Measurements from ENCODE around the gene OTOF. TPM values are rescaled to one million over a fixed set of nuclear protein-coding genes. Genes with fewer than 3 reads are reported as not detected.

OTOF gene
- total RNA-seq, 1 experiment from 2014 or later, result 0.26 TPM

- POLR2A ChIA-PET, result no interaction called here
- Mint-ChIP-seq H3K4me1 (peaks cover 4% of the 10 kb centered on the region), H3K4me3 (no peak overlapping the region), H3K36me3 (no peaks in the 10 kb centered on the region), H3K27ac (no peak overlapping the region), H3K9me3 (peaks cover 6% of the 10 kb centered on the region; the same call in 1 of the 2 replicates), H3K27me3 (ENCODE audit: low read depth) (no peaks in the 10 kb centered on the region)
- CTCF ChIA-PET, result interaction anchor here (0.6 to 2.2 kb wide), 6 partner anchors 18 to 183 kb away, joined by 3 to 8 read pairs (median 5); no protein-coding TSS in a partner anchor
- TF ChIP-seq TEAD4 (CRISPR knock-in tag; IDR thresholded peaks at IDR 0.05), result no peak
- no peak for TF ChIP-seq AR (CRISPR knock-in tag; IDR thresholded peaks at IDR 0.05)
- TF ChIP-seq GRHL2 (CRISPR knock-in tag; IDR thresholded peaks at IDR 0.05; ENCODE audit: insufficient replicate concordance, severe bottlenecking), result no peak
- TF ChIP-seq ATF1 (CRISPR knock-in tag; IDR thresholded peaks at IDR 0.05), result no peak
- no peak for TF ChIP-seq HMGXB4 (CRISPR knock-in tag; IDR thresholded peaks at IDR 0.05)
- TF ChIP-seq IRF1 (CRISPR knock-in tag; IDR thresholded peaks at IDR 0.05), result no peak
- no peak for TF ChIP-seq ZNF671 (CRISPR knock-in tag; IDR thresholded peaks at IDR 0.05)
- no peak for TF ChIP-seq ZNF219 (CRISPR knock-in tag; IDR thresholded peaks at IDR 0.05; ENCODE audit: borderline replicate concordance)
- TF ChIP-seq ZNF532 (CRISPR knock-in tag; IDR thresholded peaks at IDR 0.05; ENCODE audit: borderline replicate concordance), result no peak
- no peak for TF ChIP-seq TCF7 (CRISPR knock-in tag; IDR thresholded peaks at IDR 0.05; ENCODE audit: low read depth)
- ATAC-seq (no peak), DNase-seq (ENCODE audit: low spot score) (no peak)
Observed at GRCh38 chr2:26474261-26474785, 3.6 kb downstream of the OTOF start.

GRCh38 chr2:26473796-26474195 is 4.1 kb downstream of the OTOF start:
- H3K4me1 Mint-ChIP-seq, result peaks cover 4% of the 10 kb centered on the region
- CTCF ChIA-PET, result interaction anchor here (0.6 kb wide), 1 partner anchor 183 kb away, joined by 3 read pairs; no protein-coding TSS in a partner anchor
- H3K9me3 Mint-ChIP-seq, result peaks cover 6% of the 10 kb centered on the region; the same call in 1 of the 2 replicates
- POLR2A ChIA-PET, result no interaction called here
- no peaks in the 10 kb centered on the region for H3K36me3 Mint-ChIP-seq
- ATAC-seq (no peak), DNase-seq (ENCODE audit: low spot score) (no peak)
- H3K4me3 Mint-ChIP-seq, result no peak overlapping the region
- no peak overlapping the region for H3K27ac Mint-ChIP-seq
- H3K27me3 Mint-ChIP-seq (ENCODE audit: low read depth), result no peaks in the 10 kb centered on the region
- TF ChIP-seq ATF2 (CRISPR knock-in tag; IDR thresholded peaks at IDR 0.05; ENCODE audit: borderline replicate concordance, low read depth) (no peak), CTCF (IDR thresholded peaks at IDR 0.05) (no peak), ELF4 (CRISPR knock-in tag; IDR thresholded peaks at IDR 0.05; ENCODE audit: low read depth) (no peak), NFE2L1 (CRISPR knock-in tag; IDR thresholded peaks at IDR 0.05) (no peak), GABPB1 (CRISPR knock-in tag; IDR thresholded peaks at IDR 0.05) (no peak), AR (CRISPR knock-in tag; IDR thresholded peaks at IDR 0.05) (no peak), ZNF512 (CRISPR knock-in tag; IDR thresholded peaks at IDR 0.05; ENCODE audit: borderline replicate concordance) (no peak)
